Measurements from ENCODE around the gene ONECUT3.
A peak's percentile ranks its signal among the peaks of the same experiment; 100 is the strongest.
"Not testable (repeated sequence)": the region's sequence is repeated elsewhere in the genome, so short reads cannot be mapped to it uniquely, and the experiment has no call there.

Gene ONECUT3

GRCh38 chr19:1770866-1771576 is 17.7 kb downstream of the ONECUT3 start:
- no peak for DNase-seq

GRCh38 chr19:1773184-1773583 is 19.9 kb downstream of the ONECUT3 start:
- no peak for DNase-seq

GRCh38 chr19:1774989-1775772 is 21.9 kb downstream of the ONECUT3 start:
- no peak for DNase-seq

GRCh38 chr19:1775951-1776605 is 22.8 kb downstream of the ONECUT3 start:
- DNase-seq: no peak

- DNase-seq: peak; percentile 40
Measured at GRCh38 chr19:1776606-1777147, 23.4 kb downstream of the ONECUT3 start.

GRCh38 chr19:1777149-1777548 is 23.8 kb downstream of the ONECUT3 start:
- no peak for DNase-seq

- no peak for DNase-seq
Measured at GRCh38 chr19:1779574-1779973, 26.3 kb downstream of the ONECUT3 start.

GRCh38 chr19:1780272-1780958 is 27.1 kb downstream of the ONECUT3 start:
- no peak for DNase-seq

- no peak for DNase-seq
Measured at GRCh38 chr19:1782521-1782920, 29.2 kb downstream of the ONECUT3 start.

GRCh38 chr19:1783354-1783753 is 30.0 kb downstream of the ONECUT3 start:
- DNase-seq: no peak

GRCh38 chr19:1783874-1784273 is 30.6 kb downstream of the ONECUT3 start:
- no peak for DNase-seq

GRCh38 chr19:1785310-1785709 is 32.0 kb downstream of the ONECUT3 start:
- no peak for DNase-seq

- DNase-seq: no peak
Measured at GRCh38 chr19:1786668-1787067, 33.4 kb downstream of the ONECUT3 start.

- DNase-seq: no peak
Measured at GRCh38 chr19:1787116-1787515, 33.8 kb downstream of the ONECUT3 start.

GRCh38 chr19:1789261-1790041 is 36.1 kb downstream of the ONECUT3 start:
- no peak for DNase-seq

- no peak for DNase-seq
Measured at GRCh38 chr19:1790054-1790792, 36.9 kb downstream of the ONECUT3 start.

GRCh38 chr19:1791879-1792278 is 38.6 kb downstream of the ONECUT3 start:
- no peak for DNase-seq

- no peak for DNase-seq
Measured at GRCh38 chr19:1794424-1795172, 41.3 kb downstream of the ONECUT3 start.

- no peak for DNase-seq
Measured at GRCh38 chr19:1796395-1797142, 43.3 kb downstream of the ONECUT3 start.

GRCh38 chr19:1797313-1797712 is 44.0 kb downstream of the ONECUT3 start:
- not testable (repeated sequence) for DNase-seq
